Dedifferentiated amniotic fluid mesenchymal stem cell (primary cell): ENCODE results near the gene TAS2R38.
"Not testable (repeated sequence)": the region's sequence is repeated elsewhere in the genome, so short reads cannot be mapped to it uniquely, and the experiment has no call there.

ENCODE experiments used
- DNase-seq: peaks from one replicate; pipeline ENCODE4 v3.0.0-alpha.2; 2016; ENCODE audit errors: extremely low spot score

TAS2R38 gene

DNA sequence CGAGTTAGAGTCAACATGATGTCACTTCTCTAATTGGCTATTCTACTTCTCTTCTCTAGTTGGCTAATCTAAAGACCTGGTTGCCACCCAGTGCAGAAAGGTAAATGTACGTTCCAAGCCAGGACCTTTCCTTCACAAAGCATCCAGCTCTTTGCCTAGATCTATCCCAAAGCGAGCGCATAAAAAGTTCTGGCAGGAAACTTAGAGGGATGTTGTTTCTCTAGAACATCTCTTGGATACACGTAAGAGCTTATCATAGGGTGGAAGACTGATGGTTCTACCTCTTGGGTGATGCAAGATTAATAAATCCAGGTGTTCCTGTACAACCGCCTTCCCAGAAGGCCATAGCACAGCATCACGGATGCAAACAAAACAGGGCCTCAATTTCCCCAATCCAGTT lies at the start of gene TAS2R38:
Gene TAS2R38 (minus strand): TSS at position 101 of the 400 bp plus-strand sequence. CDS start 84 bp downstream, at position 17.
- DNase-seq: no peak

DNA sequence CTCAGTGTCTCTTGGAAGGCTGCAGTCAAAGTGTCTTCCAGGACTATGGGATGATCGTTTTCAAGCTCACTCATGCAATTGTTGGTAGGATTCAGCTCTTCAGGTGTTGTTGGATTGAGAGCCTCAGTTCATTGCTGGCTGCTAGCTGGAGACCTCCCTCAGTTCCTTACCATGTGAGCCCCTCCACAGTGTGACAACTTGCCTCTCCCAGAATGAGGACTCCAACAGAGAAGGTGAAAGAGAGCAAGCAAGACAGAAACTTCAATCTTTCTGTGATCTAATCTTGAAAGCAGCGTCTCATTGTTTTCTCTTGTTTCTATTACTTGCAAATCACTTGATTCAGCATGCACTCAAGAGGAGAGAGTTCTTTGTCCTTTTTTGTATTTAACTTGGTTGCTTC lies 44.6 kb upstream of the TAS2R38 start:
- no peak for DNase-seq

- DNase-seq: no peak
Observed at GRCh38 chr7:142017451-142017850, 43.9 kb upstream of the TAS2R38 start.

GRCh38 chr7:142012825-142013511 lies 39.4 kb upstream of the TAS2R38 start:
- no peak for DNase-seq

- no peak for DNase-seq
Observed at GRCh38 chr7:142010952-142011548, 37.5 kb upstream of the TAS2R38 start.

GRCh38 chr7:142009187-142009586 lies 35.6 kb upstream of the TAS2R38 start:
- no peak for DNase-seq

DNA sequence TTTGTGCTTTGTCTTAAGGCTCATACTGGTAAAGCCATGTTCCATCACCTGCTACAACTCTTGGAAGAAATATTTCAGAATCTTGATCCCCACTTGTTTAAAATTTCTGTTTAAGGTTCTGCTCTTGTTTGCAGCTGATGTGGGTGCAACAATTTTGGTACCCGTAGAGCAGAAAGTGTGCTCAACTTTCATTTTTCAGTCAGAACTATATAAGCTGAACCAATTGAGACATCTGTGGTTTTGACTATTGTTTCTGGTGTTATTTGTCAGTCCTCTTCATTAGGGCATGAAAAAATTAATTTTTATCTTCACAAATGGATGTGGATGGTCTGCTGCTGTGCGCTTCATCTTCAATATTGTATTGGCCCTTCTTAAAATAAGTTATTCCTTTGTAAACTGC lies 33.0 kb upstream of the TAS2R38 start:
- no peak for DNase-seq

DNA sequence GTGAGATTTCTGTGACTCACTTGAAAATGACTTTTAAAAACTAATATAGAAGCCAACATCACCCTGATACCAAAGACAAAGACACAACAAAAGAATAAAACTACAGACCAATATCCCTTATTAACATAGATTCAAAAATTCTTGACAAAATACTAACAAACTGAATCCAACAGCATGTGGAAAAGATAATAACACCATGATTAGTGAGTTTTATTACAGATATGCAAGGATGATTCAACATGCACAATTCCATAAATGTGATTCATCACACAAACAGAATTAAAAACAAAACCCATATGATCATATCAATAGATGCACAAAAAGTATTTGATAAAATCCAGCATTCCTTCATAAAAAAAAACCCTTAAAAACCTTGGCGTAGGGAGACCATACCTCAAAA lies 28.6 kb upstream of the TAS2R38 start:
- no peak for DNase-seq

- DNase-seq: no peak
Observed at GRCh38 chr7:142001163-142001874, 27.7 kb upstream of the TAS2R38 start.

- DNase-seq: no peak
Observed at GRCh38 chr7:142000244-142000643, 26.7 kb upstream of the TAS2R38 start.

DNA sequence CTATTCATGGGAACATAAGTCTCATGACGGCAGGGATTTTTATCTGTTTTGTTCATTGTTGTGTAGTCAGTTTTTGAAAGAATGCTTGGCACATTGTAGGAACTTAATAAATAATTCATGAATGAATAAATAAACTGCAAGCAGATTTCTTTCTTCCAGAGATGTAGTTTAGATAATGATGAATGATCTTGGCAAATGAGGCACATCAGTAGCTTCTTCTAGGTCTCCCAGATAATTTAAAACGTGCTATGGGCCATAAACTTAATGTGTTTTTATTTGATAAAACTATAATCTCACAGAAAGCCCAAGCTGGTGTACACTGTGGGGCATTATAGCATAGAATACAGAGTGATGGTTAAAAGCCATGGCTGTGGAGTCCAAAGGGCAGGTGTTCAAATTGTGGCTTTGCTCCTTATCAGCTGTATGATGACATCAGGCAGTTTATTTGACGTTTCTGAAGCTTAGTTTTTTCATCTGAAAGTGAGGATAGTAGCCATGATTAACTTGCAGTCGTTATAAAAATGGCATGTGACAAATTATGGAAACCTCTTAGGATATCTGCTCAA lies 25.6 kb upstream of the TAS2R38 start:
- no peak for DNase-seq

DNA sequence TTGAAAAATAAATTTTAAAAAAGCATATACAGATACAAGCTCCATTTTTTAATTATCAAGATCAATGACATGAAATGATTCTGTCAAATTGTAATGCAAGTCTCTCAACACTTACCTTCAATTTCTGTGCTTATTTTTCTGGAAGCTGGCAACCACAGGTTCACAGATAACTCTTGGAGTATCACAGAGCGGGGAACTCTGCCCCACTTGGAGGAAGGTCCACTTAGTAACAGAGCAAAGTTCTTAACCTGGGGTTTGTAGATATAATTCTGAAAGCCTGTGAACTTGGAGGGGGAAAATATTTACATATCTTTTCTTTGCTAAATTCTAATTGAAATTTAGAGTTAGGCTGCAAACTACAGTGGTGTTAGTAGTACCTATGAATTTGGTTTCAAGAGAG lies 19.8 kb upstream of the TAS2R38 start:
- DNase-seq: no peak

DNA sequence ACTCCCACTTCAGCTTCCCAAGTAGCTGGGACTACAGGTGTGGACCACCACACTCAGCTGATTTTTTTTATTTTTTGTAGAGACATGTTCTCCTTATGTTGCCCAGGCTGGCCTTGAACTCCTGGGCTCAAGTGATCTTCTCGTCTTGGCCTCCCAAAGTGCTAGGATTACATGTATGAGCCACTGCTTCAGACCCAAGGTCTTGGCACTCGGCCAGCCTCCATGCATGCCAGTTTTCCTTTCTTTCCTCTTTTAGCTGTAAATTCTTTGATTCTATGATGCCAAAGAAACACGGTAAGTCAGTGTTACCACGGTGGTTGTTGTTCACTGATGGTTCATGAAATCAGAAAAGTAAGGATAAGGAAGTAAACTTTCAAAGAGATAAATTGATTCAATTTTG lies 19.1 kb upstream of the TAS2R38 start:
- DNase-seq: no peak

GRCh38 chr7:141992156-141992555 lies 18.6 kb upstream of the TAS2R38 start:
- DNase-seq: no peak

DNA sequence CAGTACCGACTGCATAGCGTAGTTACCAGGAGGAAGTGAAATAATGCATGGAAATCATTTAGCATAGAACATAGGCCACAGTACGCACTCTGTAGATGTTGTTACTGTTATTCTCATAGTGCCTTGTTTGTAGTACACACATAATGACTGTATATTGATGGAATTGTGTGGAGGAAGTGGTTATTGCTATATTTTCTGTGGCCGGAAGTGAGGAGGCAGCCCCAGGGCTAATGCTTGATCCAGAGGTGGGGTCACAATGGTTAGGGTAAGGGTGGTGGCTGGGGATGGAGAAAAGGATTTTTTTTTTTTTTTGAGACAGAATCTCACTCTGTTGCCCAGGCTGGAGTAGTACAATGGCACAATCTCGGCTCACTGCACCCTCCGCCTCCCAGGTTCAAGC lies 17.6 kb upstream of the TAS2R38 start:
- DNase-seq: no peak

GRCh38 chr7:141990011-141990725 lies 16.6 kb upstream of the TAS2R38 start:
- no peak for DNase-seq

DNA sequence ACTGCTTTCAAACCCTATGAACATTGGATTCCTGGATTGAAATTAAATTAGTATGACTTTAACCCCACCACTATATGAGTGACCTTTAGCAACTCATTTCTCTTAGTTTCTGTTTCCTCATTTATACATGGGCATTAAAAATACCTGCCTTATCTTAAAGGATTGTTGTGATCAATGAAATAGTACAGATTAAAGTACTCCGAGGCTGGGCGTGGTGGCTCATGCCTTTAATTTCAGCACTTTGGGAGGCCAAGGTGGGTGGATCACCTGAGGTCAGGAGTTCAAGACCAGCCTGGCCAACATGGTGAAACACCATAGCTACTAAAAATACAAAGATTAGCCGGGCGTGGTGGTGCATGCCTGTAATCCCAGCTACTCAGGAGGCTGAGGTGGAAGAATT lies 14.2 kb upstream of the TAS2R38 start:
- DNase-seq: not testable (repeated sequence)

DNA sequence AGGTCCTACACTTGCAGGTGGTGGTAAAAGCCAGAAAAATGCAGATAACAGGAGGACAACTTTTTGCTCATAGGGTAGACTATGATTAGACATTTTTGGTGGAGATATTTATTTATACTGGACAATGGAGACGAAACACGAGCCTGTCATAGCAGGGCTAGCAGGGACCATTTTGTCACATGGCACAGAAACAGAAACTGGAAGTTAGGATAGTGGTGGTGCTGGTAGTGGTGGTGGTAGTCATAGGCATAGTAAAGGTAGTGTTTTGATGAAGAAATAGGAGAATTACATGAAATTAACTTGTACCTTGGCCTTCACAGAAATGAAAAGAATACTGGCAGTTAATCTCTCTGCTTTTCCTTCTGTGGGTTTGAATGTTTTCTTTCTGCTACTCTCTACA lies 13.3 kb upstream of the TAS2R38 start:
- no peak for DNase-seq

DNA sequence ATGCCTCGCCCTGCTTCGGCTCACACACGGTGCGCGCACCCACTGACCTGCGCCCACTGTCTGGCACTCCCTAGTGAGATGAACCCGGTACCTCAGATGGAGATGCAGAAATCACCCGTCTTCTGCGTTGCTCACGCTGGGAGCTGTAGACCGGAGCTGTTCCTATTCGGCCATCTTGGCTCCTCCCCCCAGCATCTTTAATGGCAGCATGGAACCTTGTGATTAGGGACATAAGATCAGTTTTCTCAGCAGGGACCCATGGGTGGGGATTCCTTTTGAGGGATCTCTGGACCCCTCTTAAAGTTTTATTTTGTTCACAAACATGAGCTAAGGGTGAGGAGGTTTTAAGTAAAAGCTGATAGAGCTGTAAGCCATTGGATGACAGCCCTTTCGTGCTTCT lies 12.4 kb upstream of the TAS2R38 start:
- DNase-seq: not testable (repeated sequence)

GRCh38 chr7:141979568-141979967 lies 6.0 kb upstream of the TAS2R38 start:
- no peak for DNase-seq

GRCh38 chr7:141978351-141978750 lies 4.8 kb upstream of the TAS2R38 start:
- no peak for DNase-seq
